ENCODE data around the gene RPL38. TPM values are rescaled to one million over a fixed set of nuclear protein-coding genes. Genes with fewer than 3 reads are reported as not detected.
A peak's percentile ranks its signal among the peaks of the same experiment; 100 is the strongest.

Gene RPL38
- total and polyA plus RNA-seq, 2 donors (not counting 1 experiment from before 2014, with no cell fraction given): 722 to 1,550 TPM

DNA sequence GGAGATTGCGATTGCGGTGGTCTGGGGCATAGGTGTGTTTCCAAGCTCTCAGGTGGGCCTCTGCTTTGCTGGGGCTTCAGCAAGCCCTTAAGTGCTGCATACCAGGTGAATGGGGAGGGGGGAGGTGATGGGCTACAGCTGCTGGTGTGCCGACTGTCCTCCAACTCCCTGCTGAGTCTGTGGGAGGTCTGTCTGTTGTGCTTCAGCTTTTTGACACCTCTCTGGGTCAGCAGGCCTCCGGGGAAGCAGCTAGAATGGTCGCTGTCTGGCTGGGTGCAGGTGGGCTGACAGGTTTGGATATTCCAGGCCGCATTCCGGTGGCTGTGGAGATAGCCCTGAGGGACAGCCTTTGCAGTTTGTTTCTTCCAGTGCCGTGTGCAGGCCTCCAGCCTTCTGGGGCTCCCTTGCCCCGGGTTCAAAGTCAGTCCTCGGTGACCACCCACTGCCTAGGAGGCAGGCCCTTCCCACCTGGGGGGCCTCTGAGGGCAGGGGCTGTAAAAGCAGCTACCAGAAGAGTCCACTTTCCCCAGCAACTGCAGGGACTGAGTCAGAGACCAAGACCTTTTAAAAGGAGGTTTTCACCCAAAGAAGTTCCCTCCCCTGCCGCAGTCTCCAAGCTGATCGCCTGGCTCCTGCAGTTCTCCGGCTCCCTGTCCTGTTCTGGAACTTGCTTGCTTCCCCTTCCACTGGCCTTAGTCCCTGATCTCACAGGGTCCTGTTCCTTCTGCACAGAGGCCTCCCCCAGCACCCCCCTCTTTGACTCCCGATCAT lies 7.8 kb downstream of the RPL38 start:
- ATAC-seq (ENCODE audit: low read depth) (no peak), DNase-seq (peak; percentile 46)
- TF ChIP-seq, protein P1, sequence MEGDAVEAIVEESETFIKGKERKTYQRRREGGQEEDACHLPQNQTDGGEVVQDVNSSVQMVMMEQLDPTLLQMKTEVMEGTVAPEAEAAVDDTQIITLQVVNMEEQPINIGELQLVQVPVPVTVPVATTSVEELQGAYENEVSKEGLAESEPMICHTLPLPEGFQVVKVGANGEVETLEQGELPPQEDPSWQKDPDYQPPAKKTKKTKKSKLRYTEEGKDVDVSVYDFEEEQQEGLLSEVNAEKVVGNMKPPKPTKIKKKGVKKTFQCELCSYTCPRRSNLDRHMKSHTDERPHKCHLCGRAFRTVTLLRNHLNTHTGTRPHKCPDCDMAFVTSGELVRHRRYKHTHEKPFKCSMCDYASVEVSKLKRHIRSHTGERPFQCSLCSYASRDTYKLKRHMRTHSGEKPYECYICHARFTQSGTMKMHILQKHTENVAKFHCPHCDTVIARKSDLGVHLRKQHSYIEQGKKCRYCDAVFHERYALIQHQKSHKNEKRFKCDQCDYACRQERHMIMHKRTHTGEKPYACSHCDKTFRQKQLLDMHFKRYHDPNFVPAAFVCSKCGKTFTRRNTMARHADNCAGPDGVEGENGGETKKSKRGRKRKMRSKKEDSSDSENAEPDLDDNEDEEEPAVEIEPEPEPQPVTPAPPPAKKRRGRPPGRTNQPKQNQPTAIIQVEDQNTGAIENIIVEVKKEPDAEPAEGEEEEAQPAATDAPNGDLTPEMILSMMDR (IDR thresholded peaks at IDR 0.05): no peak
- no peak for TF ChIP-seq EZH2 (IDR thresholded peaks at IDR 0.05; ENCODE audit: borderline replicate concordance, insufficient read depth, low read depth, low read length, poor library complexity, severe bottlenecking)
- peaks cover 0 to 33% of the 10 kb centered on the region in 2 experiments for H3K36me3 ChIP-seq (replicated peaks in 1 of 2; ENCODE audit: control extremely low read depth in 1 of 2, control insufficient read depth in 1 of 2, extremely low read depth in 1 of 2, insufficient read depth in 2 of 2, low read length in 1 of 2)
- H3K27me3 ChIP-seq (replicated peaks in 1 of 4; ENCODE audit: control extremely low read depth in 1 of 4, control insufficient read depth in 3 of 4, insufficient read depth in 4 of 4, low read length in 3 of 4): no peaks in the 10 kb centered on the region
- H3K4me3 ChIP-seq (ENCODE audit: control extremely low read depth in 1 of 5, extremely low read depth in 1 of 5, insufficient read depth in 1 of 5, low read depth in 2 of 5, low read length in 4 of 5): no peak overlapping the region
- H3K27ac ChIP-seq (ENCODE audit: low read length in 2 of 2): peak overlapping the region in 1 of 2 donors; percentile 18
- H3K4me1 Mint-ChIP-seq: peaks cover 55% of the 10 kb centered on the region
- H3K4me1 ChIP-seq (ENCODE audit: control insufficient read depth in 2 of 2, insufficient read depth in 2 of 2, low read length in 2 of 2): peaks cover 25 to 45% of the 10 kb centered on the region in 2 donors
- peak overlapping the region; percentile 14 for H3K4me3 Mint-ChIP-seq
- H3K9me3 ChIP-seq (ENCODE audit: control extremely low read depth in 1 of 3, control insufficient read depth in 2 of 3, insufficient read depth in 1 of 3, low read length in 2 of 3): no peaks in the 10 kb centered on the region
- ChIA-PET CTCF (interaction anchor here (1.0 to 3.1 kb wide), 7 partner anchors 9 to 245 kb away, joined by 3 to 17 read pairs (median 5); partner anchors contain the start of genes BTBD17, GPR142 and RPL38), POLR2A (no interaction called here)
- peaks cover 58% of the 10 kb centered on the region for H4K20me1 ChIP-seq (ENCODE audit: control insufficient read depth, insufficient read depth, low read length, poor library complexity, severe bottlenecking)
- peak overlapping the region; percentile 89 for H3K27ac Mint-ChIP-seq
- H3K27me3 Mint-ChIP-seq: no peaks in the 10 kb centered on the region
- peaks cover 12% of the 10 kb centered on the region for H3K79me2 ChIP-seq (ENCODE audit: control insufficient read depth, insufficient read depth, low read length)
- intact Hi-C loops (cut with micrococcal nuclease): no loop called here
- H3K9me3 Mint-ChIP-seq (ENCODE audit: insufficient read depth): no peaks in the 10 kb centered on the region
- WGBS (ENCODE audit: insufficient coverage): 95% methylated on average over 14 of the region's 14 CpGs
- H3K9ac ChIP-seq (ENCODE audit: low read length): no peak overlapping the region
- no peak overlapping the region for H2AFZ ChIP-seq (ENCODE audit: insufficient read depth, low read depth, low read length, poor library complexity, severe bottlenecking)
- H3K4me2 ChIP-seq (replicated peaks; ENCODE audit: low read depth, low read length, poor library complexity, severe bottlenecking): peak overlapping the region; percentile 99

GRCh38 chr17:74211912-74212208 lies 8.4 kb downstream of the RPL38 start:
- peaks cover 55% of the 10 kb centered on the region for H3K4me1 Mint-ChIP-seq
- Histone ChIP-seq H3K4me2 (replicated peaks; ENCODE audit: low read depth, low read length, poor library complexity, severe bottlenecking) (peak overlapping the region; percentile 99), H3K9ac (ENCODE audit: low read length) (no peak overlapping the region), H3K4me1 (ENCODE audit: control insufficient read depth in 2 of 2, insufficient read depth in 2 of 2, low read length in 2 of 2) (peaks cover 30 to 44% of the 10 kb centered on the region in 2 donors), H3K9me3 (ENCODE audit: control extremely low read depth in 1 of 3, control insufficient read depth in 2 of 3, insufficient read depth in 1 of 3, low read length in 2 of 3) (no peaks in the 10 kb centered on the region), H3K27me3 (replicated peaks in 1 of 4; ENCODE audit: control extremely low read depth in 1 of 4, control insufficient read depth in 3 of 4, insufficient read depth in 4 of 4, low read length in 3 of 4) (no peaks in the 10 kb centered on the region), H3K79me2 (ENCODE audit: control insufficient read depth, insufficient read depth, low read length) (peaks cover 7% of the 10 kb centered on the region), H3K4me3 (ENCODE audit: control extremely low read depth in 1 of 5, extremely low read depth in 1 of 5, insufficient read depth in 1 of 5, low read depth in 2 of 5, low read length in 4 of 5) (no peak overlapping the region), H3K36me3 (replicated peaks in 1 of 2; ENCODE audit: control extremely low read depth in 1 of 2, control insufficient read depth in 1 of 2, extremely low read depth in 1 of 2, insufficient read depth in 2 of 2, low read length in 1 of 2) (peaks cover 0 to 31% of the 10 kb centered on the region in 2 experiments), H2AFZ (ENCODE audit: insufficient read depth, low read depth, low read length, poor library complexity, severe bottlenecking) (peak overlapping the region; percentile 81), H3K27ac (ENCODE audit: low read length in 2 of 2) (peak overlapping the region in 1 of 2 donors; percentile 18), H4K20me1 (ENCODE audit: control insufficient read depth, insufficient read depth, low read length, poor library complexity, severe bottlenecking) (peaks cover 53% of the 10 kb centered on the region)
- TF ChIP-seq, protein P1 (IDR thresholded peaks at IDR 0.05): no peak
- TF ChIP-seq EZH2 (IDR thresholded peaks at IDR 0.05; ENCODE audit: borderline replicate concordance, insufficient read depth, low read depth, low read length, poor library complexity, severe bottlenecking): no peak
- DNase-seq (peak; percentile 40), ATAC-seq (ENCODE audit: low read depth) (no peak)
- CTCF ChIA-PET: interaction anchor here (1.3 to 3.1 kb wide), 5 partner anchors 9 to 244 kb away, joined by 3 to 17 read pairs (median 8); partner anchors contain the start of genes BTBD17, GPR142 and RPL38
- no peaks in the 10 kb centered on the region for H3K9me3 Mint-ChIP-seq (ENCODE audit: insufficient read depth)
- peak overlapping the region; percentile 81 for H3K4me3 Mint-ChIP-seq
- POLR2A ChIA-PET: no interaction called here
- intact Hi-C loops (cut with micrococcal nuclease): loop anchor here (1.0 to 2.0 kb wide), 2 partner anchors 23 to 321 kb away; no protein-coding TSS in a partner anchor
- H3K27me3 Mint-ChIP-seq: no peaks in the 10 kb centered on the region
- WGBS (ENCODE audit: insufficient coverage): 73% methylated on average over 8 of the region's 8 CpGs
- H3K27ac Mint-ChIP-seq: peak overlapping the region; percentile 89
